NCI-H82 treated with DMSO at 0.1 percent for 48 hours (cell line): ENCODE results near the gene AGXT.

ENCODE experiments used
- DNase-seq: peaks from one replicate; lab custom pipeline; 2025; ENCODE audit not compliant: unreplicated experiment; lab: John Stamatoyannopoulos, UW

Gene AGXT

GRCh38 chr2:240885566-240885965 lies 16.9 kb downstream of the AGXT start:
- DNase-seq, result no peak

- DNase-seq, result no peak
Measured at GRCh38 chr2:240886023-240886565, 17.5 kb downstream of the AGXT start.

- no peak for DNase-seq
Measured at GRCh38 chr2:240886678-240887609, 18.3 kb downstream of the AGXT start.

GRCh38 chr2:240887631-240888030 lies 19.0 kb downstream of the AGXT start:
- no peak for DNase-seq

- DNase-seq, result no peak
Measured at GRCh38 chr2:240888130-240888889, 19.7 kb downstream of the AGXT start.

- no peak for DNase-seq
Measured at GRCh38 chr2:240888890-240889573, 20.4 kb downstream of the AGXT start.

- DNase-seq, result no peak
Measured at GRCh38 chr2:240889601-240890560, 21.3 kb downstream of the AGXT start.

GRCh38 chr2:240890691-240891090 lies 22.1 kb downstream of the AGXT start:
- no peak for DNase-seq

GRCh38 chr2:240891492-240892340 lies 23.1 kb downstream of the AGXT start:
- DNase-seq, result no peak

GRCh38 chr2:240892356-240892755 lies 23.7 kb downstream of the AGXT start:
- DNase-seq, result no peak

- DNase-seq, result no peak
Measured at GRCh38 chr2:240892925-240893324, 24.3 kb downstream of the AGXT start.

- no peak for DNase-seq
Measured at GRCh38 chr2:240893363-240893844, 24.8 kb downstream of the AGXT start.

- no peak for DNase-seq
Measured at GRCh38 chr2:240894006-240894405, 25.4 kb downstream of the AGXT start.

- DNase-seq, result no peak
Measured at GRCh38 chr2:240894836-240895558, 26.4 kb downstream of the AGXT start.

- DNase-seq, result no peak
Measured at GRCh38 chr2:240895656-240896388, 27.2 kb downstream of the AGXT start, which contains the start of gene MAB21L4. MAB21L4 (minus strand) TSS chr2:240896156; CDS start chr2:240895997, 159 bp downstream.

GRCh38 chr2:240896394-240896793 lies 27.8 kb downstream of the AGXT start:
- DNase-seq, result no peak

GRCh38 chr2:240896871-240897692 lies 28.5 kb downstream of the AGXT start:
- DNase-seq, result no peak
